ENCODE measurements around the gene SEC63. TPM values are rescaled to one million over a fixed set of nuclear protein-coding genes. Genes with fewer than 3 reads are reported as not detected.
"Not testable (repeated sequence)": the region's sequence is repeated elsewhere in the genome, so short reads cannot be mapped to it uniquely, and the experiment has no call there.

The SEC63 gene
- total and polyA plus RNA-seq, 10 donors: 21.2 to 93.9 (median 53.9) TPM

GRCh38 chr6:107879941-107880340 is 78.1 kb downstream of the SEC63 start:
- H3K27me3 ChIP-seq (replicated peaks in 1 of 7): no peaks in the 10 kb centered on the region
- WGBS, 5 donors: 86 to 99% (median 96%) methylated on average over 3 of the region's 3 CpGs
- H3K36me3 ChIP-seq: peaks cover 0 to 91% (median 46%) of the 10 kb centered on the region in 6 donors
- intact Hi-C loops (cut with DNase I; ENCODE audit: low total_unique reads): no loop called here
- H3K27ac ChIP-seq: no peak overlapping the region
- TF ChIP-seq CTCF (IDR thresholded peaks at IDR 0.05 in 8 of 11, conservative IDR thresholded peaks at IDR 0.05 in 3 of 11) (no peak), POLR2A (IDR thresholded peaks at IDR 0.05) (no peak), POLR2AphosphoS5 (IDR thresholded peaks at IDR 0.05) (no peak)
- H3K4me3 ChIP-seq: no peak overlapping the region
- H3K9me3 ChIP-seq: no peaks in the 10 kb centered on the region
- DNase-seq: no peak
- H3K4me1 ChIP-seq: peaks cover 0 to 18% (median 0%) of the 10 kb centered on the region in 6 donors

GRCh38 chr6:107877968-107878367 is 80.0 kb downstream of the SEC63 start:
- peak overlapping the region in 2 of 8 donors; percentile 3 to 29 for H3K27ac ChIP-seq
- intact Hi-C loops (cut with DNase I; ENCODE audit: low total_unique reads): no loop called here
- no peak for TF ChIP-seq POLR2A (IDR thresholded peaks at IDR 0.05)
- TF ChIP-seq CTCF (IDR thresholded peaks at IDR 0.05 in 8 of 11, conservative IDR thresholded peaks at IDR 0.05 in 3 of 11): no peak
- no peak for TF ChIP-seq POLR2AphosphoS5 (IDR thresholded peaks at IDR 0.05)
- H3K27me3 ChIP-seq (replicated peaks in 1 of 7): no peaks in the 10 kb centered on the region
- no peak for DNase-seq
- H3K36me3 ChIP-seq: peaks cover 0 to 95% (median 55%) of the 10 kb centered on the region in 6 donors
- 93 to 100% (median 98%) methylated on average over 1 of the region's 1 CpG for WGBS, 5 donors
- no peaks in the 10 kb centered on the region for H3K9me3 ChIP-seq
- peaks cover 0 to 7% (median 0%) of the 10 kb centered on the region in 6 donors for H3K4me1 ChIP-seq
- no peak overlapping the region for H3K4me3 ChIP-seq

- H3K27me3 ChIP-seq (replicated peaks in 1 of 7): no peaks in the 10 kb centered on the region
- no peak overlapping the region for H3K4me3 ChIP-seq
Observed at GRCh38 chr6:107871976-107872375, 86.0 kb downstream of the SEC63 start.

GRCh38 chr6:107871512-107871911 is 86.5 kb downstream of the SEC63 start:
- H3K27me3 ChIP-seq (replicated peaks in 1 of 7); H3K9me3 ChIP-seq; DNase-seq; H3K4me3 ChIP-seq; intact Hi-C loops (cut with DNase I; ENCODE audit: low total_unique reads); H3K27ac ChIP-seq: not testable (repeated sequence)
- 92 to 100% (median 97%) methylated on average over 1 of the region's 1 CpG for WGBS, 5 donors
- peaks cover 0 to 75% (median 33%) of the 10 kb centered on the region in 6 donors for H3K36me3 ChIP-seq
- H3K4me1 ChIP-seq: peaks cover 0 to 26% (median 0%) of the 10 kb centered on the region in 6 donors

More at GRCh38 chr6:107871976-107872375, 86.0 kb downstream of the SEC63 start:
- TF ChIP-seq POLR2A (IDR thresholded peaks at IDR 0.05) (no peak), POLR2AphosphoS5 (IDR thresholded peaks at IDR 0.05) (no peak), CTCF (IDR thresholded peaks at IDR 0.05 in 8 of 11, conservative IDR thresholded peaks at IDR 0.05 in 3 of 11) (no peak)
- no peak for DNase-seq
- H3K36me3 ChIP-seq: peaks cover 0 to 80% (median 34%) of the 10 kb centered on the region in 6 donors
- 73 to 87% (median 82%) methylated on average over 2 of the region's 2 CpGs for WGBS, 5 donors
- peaks cover 0 to 23% (median 0%) of the 10 kb centered on the region in 6 donors for H3K4me1 ChIP-seq
- no peaks in the 10 kb centered on the region for H3K9me3 ChIP-seq
- no peak overlapping the region for H3K27ac ChIP-seq
- intact Hi-C loops (cut with DNase I; ENCODE audit: low total_unique reads): no loop called here

GRCh38 chr6:107871016-107871415 is 87.0 kb downstream of the SEC63 start:
- intact Hi-C loops (cut with DNase I; ENCODE audit: low total_unique reads): no loop called here
- Histone ChIP-seq H3K4me1 (peaks cover 0 to 26% (median 0%) of the 10 kb centered on the region in 6 donors), H3K27me3 (replicated peaks in 1 of 7) (no peaks in the 10 kb centered on the region), H3K27ac (no peak overlapping the region), H3K4me3 (no peak overlapping the region), H3K36me3 (peaks cover 0 to 73% (median 31%) of the 10 kb centered on the region in 6 donors), H3K9me3 (no peaks in the 10 kb centered on the region)
- TF ChIP-seq POLR2AphosphoS5 (IDR thresholded peaks at IDR 0.05) (no peak), CTCF (IDR thresholded peaks at IDR 0.05 in 8 of 11, conservative IDR thresholded peaks at IDR 0.05 in 3 of 11) (no peak)
- WGBS, 5 donors: 89 to 97% (median 96%) methylated on average over 4 of the region's 4 CpGs
- DNase-seq: no peak
